HL-60/S4 (cell line): ENCODE measurements around the gene DNM3.

Experiments
- in situ Hi-C: fragments of 300-500 bp; cut with MboI; formaldehyde crosslinking; loops from 2 replicates; pipeline ENCODE4 v1.14.3; 2022; ENCODE audit warnings: low sequenced_read_pairs

The DNM3 gene

GRCh38 chr1:171916315-171916771 is 75.0 kb downstream of the DNM3 start:
- in situ Hi-C loops: no loop called here

DNA sequence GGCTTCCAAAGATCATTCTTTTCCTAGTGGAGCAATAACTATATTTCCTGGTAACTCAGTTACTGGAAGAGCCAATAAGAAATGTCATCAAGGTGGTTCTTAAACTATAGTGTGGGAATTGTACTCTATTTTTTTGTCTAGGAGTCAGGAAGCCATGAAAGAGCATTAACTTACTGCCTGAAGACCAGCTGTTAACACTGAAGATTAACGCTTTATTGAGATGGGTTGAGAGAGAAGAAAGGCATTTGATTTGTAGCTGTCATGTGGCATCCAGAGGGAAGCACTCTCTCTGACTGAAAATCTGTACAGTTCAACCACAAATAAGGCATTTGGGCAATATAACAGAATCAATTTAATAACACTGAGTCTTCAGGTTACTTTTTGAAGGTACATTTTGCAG is 76.0 kb downstream of the DNM3 start:
- in situ Hi-C loops: no loop called here

GRCh38 chr1:171919891-171920887 is 78.9 kb downstream of the DNM3 start:
- in situ Hi-C loops: no loop called here

GRCh38 chr1:171922999-171923398 is 81.7 kb downstream of the DNM3 start:
- in situ Hi-C loops: no loop called here

DNA sequence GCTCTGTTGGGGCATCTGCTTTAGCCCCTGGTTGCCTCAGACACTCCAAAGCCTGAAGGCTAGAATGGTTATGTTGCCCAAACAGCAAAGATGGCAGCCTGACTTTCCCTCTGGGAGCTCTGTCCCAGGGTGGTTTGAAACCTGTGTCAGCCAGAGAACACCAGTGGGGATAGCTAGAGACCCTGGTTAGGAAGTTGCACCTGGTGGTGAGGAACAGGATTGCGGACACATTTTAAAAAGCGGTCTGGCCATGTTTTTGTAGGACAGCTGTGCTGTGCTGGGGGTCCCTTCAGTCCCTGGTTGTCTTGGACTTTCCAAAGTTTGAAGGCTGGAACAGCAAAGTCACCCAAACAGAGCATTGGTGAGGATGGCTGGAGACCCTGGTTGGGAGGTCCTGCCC is 87.8 kb downstream of the DNM3 start:
- in situ Hi-C loops: no loop called here

DNA sequence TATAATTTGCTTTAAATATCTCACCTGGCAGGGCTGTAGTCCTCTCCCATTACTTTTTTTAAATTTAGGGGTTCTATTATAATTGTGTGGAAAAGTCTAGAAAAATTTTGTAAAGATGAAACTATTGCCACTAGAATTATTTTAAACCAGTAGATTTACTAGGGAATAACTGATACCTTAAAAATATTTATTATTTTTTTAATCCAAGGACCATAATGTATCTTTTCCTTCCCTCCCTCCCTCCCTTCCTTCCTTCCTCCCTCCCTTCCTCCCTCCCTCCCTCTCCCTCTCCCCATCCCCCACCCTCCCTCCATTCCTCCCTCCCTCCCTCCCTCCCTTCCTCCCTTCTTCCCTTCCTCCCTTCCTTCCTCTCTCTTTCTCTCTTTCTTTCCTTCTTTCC is 90.5 kb downstream of the DNM3 start:
- in situ Hi-C loops: no loop called here

DNA sequence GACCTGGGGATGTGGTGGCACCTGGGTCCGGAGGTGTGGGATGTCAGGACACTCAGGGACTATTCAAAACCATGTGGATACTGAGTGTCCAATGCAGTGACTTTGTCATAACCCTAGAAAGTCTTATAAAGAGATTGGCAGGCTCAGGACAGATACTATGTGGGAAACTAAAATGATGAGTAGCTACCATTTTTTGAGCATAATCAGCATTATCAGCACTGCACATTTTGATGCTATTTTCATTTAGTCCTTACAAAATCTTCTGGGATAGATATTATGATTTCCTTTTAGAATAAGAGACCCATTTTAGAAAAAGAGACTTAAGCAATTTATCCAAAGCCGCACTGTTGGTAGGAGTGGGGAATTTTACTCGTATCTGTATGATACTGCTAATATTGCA is 93.4 kb downstream of the DNM3 start:
- in situ Hi-C loops: no loop called here

DNA sequence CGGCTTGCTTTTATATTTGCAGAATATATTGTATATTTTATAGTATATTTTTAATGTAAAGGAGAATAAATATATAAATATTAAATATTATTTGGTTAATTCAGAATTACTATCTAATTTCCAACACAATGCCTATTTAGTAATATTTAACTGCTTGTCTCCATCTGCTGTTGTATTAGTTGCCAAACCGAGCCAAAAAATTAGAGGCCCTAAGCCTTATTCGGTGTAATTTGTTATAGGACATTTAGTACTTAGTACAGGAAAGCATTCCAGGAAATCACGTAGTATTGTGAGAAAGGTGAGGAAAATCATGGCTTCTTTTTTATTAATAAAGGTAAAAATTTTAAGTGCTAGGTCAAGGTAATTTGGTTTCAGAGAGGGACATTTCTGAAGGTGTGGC is 93.8 kb downstream of the DNM3 start:
- in situ Hi-C loops: no loop called here

DNA sequence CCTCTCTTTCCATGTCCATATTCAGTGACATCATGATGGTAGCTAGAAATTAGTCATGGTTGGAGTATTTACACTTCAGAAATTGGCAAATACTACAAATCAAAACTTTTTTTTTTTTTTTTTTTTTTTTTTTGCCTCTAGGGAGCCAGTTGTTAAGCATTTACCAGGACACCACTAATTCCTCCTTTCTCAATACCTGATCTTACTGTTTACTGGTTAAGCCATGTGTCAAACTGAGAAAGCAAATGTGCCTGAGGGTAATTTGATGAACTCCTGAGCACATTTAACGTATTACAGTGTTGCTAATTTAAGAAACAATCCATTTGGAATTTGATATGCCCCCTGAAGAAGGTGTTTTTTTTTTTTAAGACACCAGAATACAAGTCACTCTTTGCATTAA is 94.4 kb downstream of the DNM3 start:
- in situ Hi-C loops: no loop called here

- in situ Hi-C loops: no loop called here
Measured at GRCh38 chr1:171937938-171938337, 96.6 kb downstream of the DNM3 start.

GRCh38 chr1:171939740-171940139 is 98.4 kb downstream of the DNM3 start:
- in situ Hi-C loops: no loop called here

DNA sequence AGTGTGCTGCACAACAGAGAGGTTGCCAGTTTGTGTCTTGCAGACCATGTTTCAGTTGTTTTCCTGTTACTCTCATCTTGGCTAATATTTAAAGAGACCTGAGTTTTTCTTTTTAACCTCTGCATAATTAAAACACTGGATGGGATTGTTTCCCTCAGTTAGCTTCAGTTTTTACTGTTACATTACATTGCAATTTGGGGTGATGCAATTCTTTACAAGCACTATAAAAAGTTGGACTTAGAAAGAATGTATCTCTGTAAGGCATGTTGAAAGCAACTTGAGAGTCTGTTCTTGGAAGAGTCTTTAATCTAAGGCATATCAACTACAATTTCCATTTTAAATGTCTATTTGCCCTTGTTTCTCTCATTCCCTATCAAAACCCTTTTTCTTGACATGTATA is 99.1 kb downstream of the DNM3 start:
- in situ Hi-C loops: no loop called here

- in situ Hi-C loops: no loop called here
Measured at GRCh38 chr1:171941920-171942319, 100.6 kb downstream of the DNM3 start.

DNA sequence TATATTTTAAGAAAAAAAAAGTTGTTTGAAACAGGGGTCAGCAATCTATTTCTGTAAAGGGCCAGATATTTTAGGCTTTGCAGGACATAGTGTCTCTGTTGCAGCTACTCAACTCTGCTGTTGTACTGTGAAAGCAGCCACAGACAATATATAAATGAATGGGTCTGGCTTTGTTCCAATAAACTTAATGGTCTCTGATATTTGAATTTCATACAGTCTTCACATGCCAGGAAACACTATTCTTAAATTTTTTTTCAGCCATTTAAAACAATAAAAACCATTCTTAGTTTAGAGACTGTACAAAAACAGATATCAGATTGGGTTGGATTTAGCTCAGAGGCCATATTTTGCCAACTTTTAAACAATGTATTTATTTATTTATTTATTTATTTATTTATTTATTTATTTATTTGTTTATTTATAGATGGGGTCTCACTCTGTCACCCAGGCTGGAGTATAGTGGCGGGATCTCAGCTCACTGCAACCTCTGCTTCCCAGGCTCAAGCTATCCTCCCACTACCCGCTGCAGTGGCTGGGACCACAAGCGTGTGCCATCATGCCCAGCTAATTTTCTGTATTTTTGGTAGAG is 102.8 kb downstream of the DNM3 start:
- in situ Hi-C loops: no loop called here

- in situ Hi-C loops: no loop called here
Measured at GRCh38 chr1:171948511-171948910, 107.2 kb downstream of the DNM3 start.

- in situ Hi-C loops: no loop called here
Measured at GRCh38 chr1:171949316-171949715, 108.0 kb downstream of the DNM3 start.

- in situ Hi-C loops: no loop called here
Measured at GRCh38 chr1:171953835-171954234, 112.5 kb downstream of the DNM3 start.

- in situ Hi-C loops: no loop called here
Measured at GRCh38 chr1:171954361-171954760, 113.1 kb downstream of the DNM3 start.

GRCh38 chr1:171961861-171962260 is 120.6 kb downstream of the DNM3 start:
- in situ Hi-C loops: no loop called here

DNA sequence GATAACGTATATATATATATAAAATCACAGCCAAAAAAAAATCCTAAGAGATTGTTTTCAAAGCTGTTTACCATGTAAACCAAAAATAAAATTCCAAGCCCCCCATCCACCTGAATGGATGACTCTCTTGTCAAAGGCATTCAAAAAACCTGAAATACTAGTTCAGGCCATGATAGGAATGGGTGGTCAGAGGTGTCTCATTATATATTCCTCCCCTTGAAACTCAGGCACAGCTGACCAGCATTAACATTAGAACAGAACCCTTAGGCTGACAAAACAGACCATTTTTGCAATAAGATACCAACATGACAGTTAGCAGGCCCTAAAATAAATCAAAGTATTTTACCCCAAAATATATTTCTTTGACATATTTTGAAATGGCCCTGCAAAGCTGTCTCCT is 122.5 kb downstream of the DNM3 start:
- in situ Hi-C loops: no loop called here

DNA sequence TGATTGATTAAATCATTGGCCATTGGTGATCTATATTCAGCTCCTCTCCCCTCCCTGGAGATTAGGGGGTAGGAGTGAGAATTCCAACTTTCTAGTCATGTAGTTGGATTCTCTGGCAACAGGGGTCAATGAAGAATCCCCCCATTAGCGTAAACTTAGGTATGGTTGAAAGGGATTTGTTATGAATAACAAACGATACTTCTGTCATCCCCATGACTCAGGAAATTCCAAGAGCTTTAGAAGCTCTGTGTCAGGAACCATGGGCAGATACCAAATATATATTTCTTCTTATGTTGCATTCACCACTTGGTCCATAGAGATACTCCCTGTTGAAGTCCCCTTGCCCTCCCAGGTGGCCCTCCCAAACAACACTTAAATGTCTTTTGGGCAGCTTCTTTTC is 124.5 kb downstream of the DNM3 start:
- in situ Hi-C loops: no loop called here
